GM03348 (cell line): ENCODE results near the gene TPX2.

ENCODE experiments used
- DNase-seq: peaks from one replicate; pipeline ENCODE4 v3.0.0; 2012; ENCODE audit warnings: low spot score

TPX2 gene

GRCh38 chr20:31760519-31761240, 21.6 kb downstream of the TPX2 start:
- no peak for DNase-seq

- peak; percentile 50 for DNase-seq
Measured at GRCh38 chr20:31764641-31765305, 25.7 kb downstream of the TPX2 start.

GRCh38 chr20:31767805-31768204, 28.7 kb downstream of the TPX2 start:
- DNase-seq, result no peak

DNA sequence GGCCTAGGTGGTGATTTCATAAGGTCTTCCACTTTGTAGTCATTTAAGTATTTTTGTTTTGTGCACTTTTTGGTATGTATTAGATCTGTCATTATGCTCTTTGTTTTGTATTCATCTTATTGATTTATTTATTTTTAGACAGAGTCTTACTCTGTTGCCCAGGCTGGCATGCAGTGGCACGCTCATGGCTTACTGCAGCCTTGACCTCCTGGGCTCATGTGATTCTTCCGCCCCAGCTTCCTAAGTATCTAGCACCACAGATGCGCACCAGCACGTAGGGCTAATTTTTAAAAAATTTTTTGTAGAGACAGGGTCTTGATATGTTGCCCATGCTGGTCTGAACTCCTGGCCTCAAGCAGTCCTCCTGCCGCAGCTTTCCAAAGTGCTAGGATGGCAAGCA, 30.6 kb downstream of the TPX2 start:
- DNase-seq, result no peak

GRCh38 chr20:31770243-31770642, 31.2 kb downstream of the TPX2 start:
- DNase-seq, result no peak

- no peak for DNase-seq
Measured at GRCh38 chr20:31774408-31774807, 35.3 kb downstream of the TPX2 start.

DNA sequence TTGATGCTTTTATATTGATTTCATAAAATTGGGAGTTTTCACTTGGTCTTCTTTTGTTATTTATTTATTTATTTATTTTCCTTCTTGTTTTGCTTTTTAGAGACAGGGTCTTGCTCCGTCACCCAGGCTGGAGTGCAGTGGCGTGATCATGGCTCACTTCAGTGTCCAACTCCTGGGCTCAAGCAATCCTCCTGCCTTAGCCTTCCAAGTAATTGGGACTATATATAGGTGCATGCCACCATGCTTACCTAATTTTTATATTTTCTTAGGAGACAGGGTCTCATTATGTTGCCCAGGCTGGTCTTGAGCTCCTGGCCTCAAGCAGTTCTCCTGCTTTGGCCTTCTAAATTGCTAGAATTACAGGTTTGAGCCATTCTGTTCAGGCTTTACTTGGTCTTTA, 41.7 kb downstream of the TPX2 start:
- no peak for DNase-seq

GRCh38 chr20:31781945-31782344, 42.9 kb downstream of the TPX2 start:
- DNase-seq, result no peak

DNA sequence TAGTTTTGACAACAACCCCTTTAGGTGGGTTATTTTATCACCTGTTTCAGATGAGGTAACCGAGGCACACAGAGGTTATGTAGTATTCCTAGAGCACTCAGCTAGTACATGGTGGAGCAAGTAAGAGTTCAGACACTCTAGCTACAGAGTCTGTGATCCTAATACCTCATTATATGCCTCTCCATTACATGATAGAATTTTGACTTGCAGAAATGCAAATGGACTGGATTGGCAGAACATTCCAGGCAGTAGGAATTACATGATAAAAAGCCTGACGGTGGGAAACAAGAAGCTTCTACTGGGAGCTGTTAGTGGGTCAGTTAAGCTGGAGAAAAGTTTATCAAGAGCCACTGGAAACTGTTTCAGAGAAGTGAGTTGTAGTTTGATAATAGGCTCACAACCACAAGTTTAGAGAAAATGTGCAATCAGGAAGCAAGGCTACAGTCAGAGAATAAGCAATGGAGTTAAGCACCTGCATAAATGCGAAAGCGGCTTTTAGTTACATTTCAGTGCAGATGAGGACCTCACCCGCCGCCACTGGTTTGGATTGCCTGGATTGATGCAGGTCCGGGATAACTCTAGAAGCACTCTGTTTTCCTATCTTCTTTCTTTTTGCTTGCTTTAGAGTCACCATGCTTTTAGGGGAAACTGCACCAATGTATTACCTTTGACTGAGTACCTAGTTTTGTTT, 45.4 kb downstream of the TPX2 start:
- DNase-seq, result no peak

GRCh38 chr20:31785089-31785488, 46.0 kb downstream of the TPX2 start:
- no peak for DNase-seq

- peak; percentile 70 for DNase-seq
Measured at GRCh38 chr20:31788578-31788977, 49.5 kb downstream of the TPX2 start.

- peak; percentile 24 for DNase-seq
Measured at GRCh38 chr20:31790401-31790800, 51.3 kb downstream of the TPX2 start.

DNA sequence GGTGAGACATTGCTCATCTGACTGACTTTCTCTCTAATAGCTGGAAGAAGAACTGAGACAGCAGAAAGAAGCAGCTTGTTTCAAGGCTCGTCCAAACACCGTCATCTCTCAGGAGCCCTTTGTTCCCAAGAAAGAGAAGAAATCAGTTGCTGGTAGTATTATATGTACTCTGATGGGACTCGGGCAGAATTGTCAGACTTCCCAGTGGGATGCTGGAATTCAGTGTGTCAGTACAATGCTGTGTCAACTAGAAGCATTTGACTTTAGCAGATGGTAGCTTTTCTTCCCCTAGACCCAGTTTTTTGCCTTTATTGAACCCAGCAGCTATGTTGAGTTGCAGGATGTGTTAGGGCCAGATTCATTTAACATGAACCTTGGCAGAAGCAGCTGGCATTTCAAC, 58.3 kb downstream of the TPX2 start:
- no peak for DNase-seq

- no peak for DNase-seq
Measured at GRCh38 chr20:31801508-31801907, 62.4 kb downstream of the TPX2 start.

GRCh38 chr20:31803552-31804291, 64.6 kb downstream of the TPX2 start:
- DNase-seq, result no peak

DNA sequence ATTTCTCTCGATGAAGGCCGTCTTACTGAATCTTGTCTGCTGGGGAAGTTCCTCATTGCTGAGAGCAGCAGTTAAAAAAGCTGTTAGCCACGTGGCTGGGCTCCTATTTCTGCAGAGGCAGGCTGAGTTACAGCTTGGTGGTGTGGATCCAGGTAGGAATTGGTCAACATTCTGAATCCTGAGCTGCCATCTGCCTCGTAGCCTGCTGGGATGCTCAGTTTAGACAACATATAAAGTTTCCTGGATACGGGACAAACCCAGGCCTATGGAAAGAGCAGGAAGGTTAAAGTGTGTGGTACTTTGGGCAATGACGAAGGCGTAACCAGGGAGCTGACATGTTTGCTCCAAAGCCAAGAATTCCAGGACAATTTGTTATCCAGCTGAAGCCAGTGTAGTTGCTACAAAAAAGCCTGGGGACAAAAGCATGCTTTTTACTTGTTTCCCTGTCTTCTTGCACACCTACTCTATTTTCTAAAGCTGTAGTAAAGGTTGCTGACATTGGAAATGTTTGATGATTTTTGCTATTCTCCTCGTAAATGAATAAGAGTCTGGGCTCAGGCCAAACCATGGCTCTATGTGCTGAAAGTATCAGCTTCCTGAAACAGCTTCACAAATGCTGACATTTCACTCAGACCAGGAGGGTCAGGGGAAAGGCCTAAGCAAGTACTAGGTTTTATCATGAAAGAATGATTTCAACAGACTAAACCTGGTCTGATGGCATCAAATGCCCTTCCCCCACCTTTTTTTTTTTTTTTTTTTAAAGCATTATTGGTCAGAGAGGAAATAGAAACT, 67.7 kb downstream of the TPX2 start:
- DNase-seq, result no peak

DNA sequence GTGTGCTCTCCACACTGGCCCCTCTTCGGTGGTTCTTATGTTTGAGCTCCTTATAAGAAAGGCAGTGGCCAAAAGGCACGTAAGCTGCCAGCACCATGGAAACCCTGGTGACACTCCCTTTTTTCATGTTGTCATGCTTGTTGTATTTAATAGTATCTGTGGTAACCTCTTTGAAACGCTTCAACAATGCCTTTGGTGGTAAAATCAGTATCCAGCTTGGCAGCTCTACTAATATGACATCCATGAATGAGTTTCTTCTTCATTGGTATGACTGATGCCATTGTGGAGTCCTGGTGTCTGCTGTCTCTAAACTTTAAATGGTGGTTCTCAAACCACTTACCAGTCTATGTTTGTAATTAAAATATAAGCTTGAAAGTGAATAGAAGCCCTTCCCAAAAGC, 69.4 kb downstream of the TPX2 start:
- no peak for DNase-seq

GRCh38 chr20:31809661-31810060, 70.6 kb downstream of the TPX2 start:
- no peak for DNase-seq

DNA sequence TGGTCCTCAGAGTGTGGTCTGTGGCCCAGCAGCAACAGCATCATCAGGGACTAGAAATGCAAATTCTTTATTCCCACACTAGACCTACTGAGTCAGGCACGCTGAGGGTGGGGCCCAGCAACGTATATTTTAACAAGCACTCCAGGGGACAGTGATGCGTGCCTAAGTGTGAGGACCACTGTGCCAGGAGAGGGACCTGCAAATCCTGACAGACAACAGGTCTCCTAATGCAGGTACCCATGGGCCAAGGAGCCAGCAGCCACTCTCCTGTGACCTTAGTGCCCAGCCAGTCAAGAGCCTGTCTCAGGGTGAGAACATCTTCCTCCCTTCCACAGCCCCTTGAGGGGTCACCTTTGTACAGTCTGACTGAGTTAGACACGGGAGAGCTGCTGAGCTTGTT, 72.1 kb downstream of the TPX2 start:
- no peak for DNase-seq

DNA sequence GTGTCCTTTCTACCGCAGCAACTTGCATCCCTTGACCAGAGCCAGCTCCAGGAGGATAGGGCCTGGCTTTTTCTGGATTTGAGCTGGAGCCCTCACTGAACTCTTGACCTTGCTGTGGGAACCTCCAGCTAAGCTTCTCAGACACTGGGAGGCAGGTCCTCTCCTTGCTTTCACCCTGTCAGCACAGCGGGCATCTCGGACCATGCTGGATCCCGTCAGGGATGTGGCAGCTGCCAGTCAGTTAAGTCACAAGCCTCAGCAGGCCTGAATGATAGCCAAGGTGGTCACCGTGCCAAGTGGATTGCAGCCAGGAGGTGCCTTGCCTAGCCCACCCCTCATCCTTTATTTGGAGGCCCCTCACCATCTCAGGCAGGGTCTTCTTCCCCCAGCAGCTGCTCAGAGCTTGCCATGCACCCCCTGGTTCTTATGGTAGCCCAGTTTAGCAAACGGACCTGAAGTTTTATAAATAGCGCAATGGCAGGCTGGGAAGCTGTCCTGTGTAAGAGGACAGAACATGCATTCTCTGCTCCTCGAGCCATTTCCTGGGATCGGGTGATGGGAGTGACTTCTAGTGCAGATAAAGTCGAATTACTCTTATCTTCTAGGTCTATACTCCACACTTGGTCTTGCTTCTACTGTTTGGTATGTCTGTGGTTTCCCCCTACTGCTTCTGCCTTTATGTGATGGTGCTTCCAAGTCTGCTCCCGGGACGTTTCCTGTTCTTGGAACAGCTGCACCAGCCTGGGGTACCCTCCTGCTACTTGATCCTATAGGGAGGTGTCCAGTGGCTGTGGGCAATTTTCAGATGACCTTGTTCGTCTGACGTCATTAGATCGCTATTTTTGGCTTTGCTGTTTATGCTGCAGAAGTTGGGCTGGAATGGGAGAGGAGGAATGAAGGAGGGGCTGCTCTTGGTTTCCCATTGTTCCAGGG, 73.0 kb downstream of the TPX2 start:
- no peak for DNase-seq

DNA sequence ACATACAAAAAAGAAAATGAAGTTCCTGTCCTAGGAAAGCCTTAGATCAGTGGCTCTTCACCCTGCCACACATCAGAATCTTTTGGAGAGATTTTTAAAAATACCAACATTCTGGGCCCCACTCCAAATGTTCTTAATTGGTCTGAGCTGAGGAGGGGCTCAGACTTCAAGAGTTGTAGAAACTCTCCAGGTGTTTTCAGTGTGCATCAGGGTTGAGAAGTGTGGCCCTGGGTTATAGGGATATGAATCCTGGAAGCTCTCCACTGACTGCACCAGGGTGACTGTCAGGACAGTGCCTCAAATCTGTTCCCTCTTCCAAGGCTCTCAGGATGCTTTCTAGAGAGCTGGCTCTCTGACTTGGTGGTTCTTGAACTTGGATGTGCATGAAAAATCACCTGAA, 74.5 kb downstream of the TPX2 start:
- no peak for DNase-seq
